Measurements from ENCODE around the gene TFRC.
"Not testable (repeated sequence)": the region's sequence is repeated elsewhere in the genome, so short reads cannot be mapped to it uniquely, and the experiment has no call there.

GRCh38 chr3:196098365-196098980 is 16.6 kb upstream of the TFRC start:
- TF ChIP-seq POLR2A (IDR thresholded peaks at IDR 0.05; ENCODE audit: borderline replicate concordance, extremely low read depth, insufficient read depth, insufficient read length); POLR2AphosphoS5 (IDR thresholded peaks at IDR 0.05; ENCODE audit: low read depth, low read length); EZH2 (IDR thresholded peaks at IDR 0.05); YY1 (IDR thresholded peaks at IDR 0.05; ENCODE audit: extremely low read depth, insufficient replicate concordance, low read depth, low read length); CTCF (IDR thresholded peaks at IDR 0.05 in 2 of 3, conservative IDR thresholded peaks at IDR 0.05 in 1 of 3; ENCODE audit: borderline replicate concordance in 1 of 3, insufficient read depth in 1 of 3, low read depth in 2 of 3, low read length in 2 of 3); REST (IDR thresholded peaks at IDR 0.05; ENCODE audit: low read depth); ZFX (IDR thresholded peaks at IDR 0.05): not testable (repeated sequence)
- TF ChIP-seq, protein P1, sequence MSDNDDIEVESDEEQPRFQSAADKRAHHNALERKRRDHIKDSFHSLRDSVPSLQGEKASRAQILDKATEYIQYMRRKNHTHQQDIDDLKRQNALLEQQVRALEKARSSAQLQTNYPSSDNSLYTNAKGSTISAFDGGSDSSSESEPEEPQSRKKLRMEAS (IDR thresholded peaks at IDR 0.05) = not testable (repeated sequence)
